GM21529 (cell line): Measurements from ENCODE around the gene CFAP107.

Experiments
- ATAC-seq: cut with Tn5 transposase; IDR thresholded peaks from one replicate; pipeline ENCODE4 v1.9.1; 2021; ENCODE audit not compliant: unreplicated experiment

The CFAP107 gene

DNA sequence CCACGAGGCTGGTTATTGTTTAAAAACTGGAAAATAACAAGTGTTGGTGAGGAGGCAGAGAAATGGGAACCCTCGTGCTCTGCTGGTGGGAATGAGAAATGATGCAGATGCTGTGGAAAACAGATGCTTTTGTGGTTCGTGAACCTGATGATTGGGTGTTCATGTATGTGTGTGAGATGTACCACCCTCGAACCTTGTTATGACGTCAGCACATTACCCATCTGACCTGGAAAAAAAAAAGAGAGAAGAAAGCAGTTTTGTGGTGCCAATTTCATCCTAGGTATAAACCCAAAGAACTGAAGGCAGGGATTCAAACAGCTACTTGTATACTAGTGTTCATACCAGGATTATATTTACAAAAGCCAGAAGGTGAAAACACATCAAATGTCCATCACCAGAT lies 6.4 kb upstream of the CFAP107 start:
- ATAC-seq = no peak

DNA sequence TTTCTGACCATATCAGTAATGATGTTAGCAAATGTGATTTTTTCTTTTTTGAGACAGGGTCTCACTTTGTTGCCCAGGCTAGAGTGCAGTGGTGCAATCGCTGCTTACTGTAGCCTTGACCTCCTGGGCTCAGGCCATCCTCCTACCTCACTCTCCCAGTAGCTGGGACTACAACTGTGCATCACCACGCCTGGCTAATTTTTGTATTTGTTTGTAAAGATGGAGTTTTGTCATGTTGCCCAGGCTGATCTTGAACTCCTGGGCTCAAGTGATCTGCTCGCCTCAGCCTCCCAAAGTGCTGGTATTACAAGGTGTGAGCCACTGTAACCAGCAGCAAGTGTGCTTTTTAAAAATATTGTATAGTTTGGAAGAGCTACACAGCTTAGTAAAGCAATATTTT lies 4.1 kb upstream of the CFAP107 start:
- ATAC-seq = no peak

- ATAC-seq = no peak
These were observed 641 bp upstream of the CFAP107 start for GRCh38 chr1:12745126-12745991.

GRCh38 chr1:12748778-12749355 lies 2.9 kb downstream of the CFAP107 start:
- ATAC-seq = no peak

GRCh38 chr1:12754738-12755137 lies 8.7 kb downstream of the CFAP107 start:
- ATAC-seq = no peak

GRCh38 chr1:12756273-12756672 lies 10.3 kb downstream of the CFAP107 start:
- no peak for ATAC-seq

GRCh38 chr1:12756768-12757413 lies 10.9 kb downstream of the CFAP107 start:
- no peak for ATAC-seq

DNA sequence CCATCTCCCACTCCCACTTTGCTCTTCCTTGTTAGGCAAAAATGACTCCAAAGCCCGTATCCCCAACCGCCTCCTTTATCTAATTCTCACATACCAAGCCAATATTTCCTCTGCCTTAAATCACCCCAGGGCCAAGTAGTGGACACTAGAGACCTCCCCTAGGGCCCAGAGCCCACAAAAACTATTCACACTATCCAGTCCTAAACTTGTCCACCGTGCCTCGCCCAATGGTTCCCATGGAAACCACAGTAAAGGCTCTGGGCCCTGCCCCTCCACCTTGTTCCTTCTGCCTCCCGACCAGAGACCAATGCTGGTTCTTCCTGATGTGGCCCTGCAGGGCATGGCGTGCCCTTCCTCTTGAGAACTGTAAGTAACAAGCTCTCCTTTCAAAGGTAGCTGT lies 11.8 kb downstream of the CFAP107 start:
- ATAC-seq = no peak

DNA sequence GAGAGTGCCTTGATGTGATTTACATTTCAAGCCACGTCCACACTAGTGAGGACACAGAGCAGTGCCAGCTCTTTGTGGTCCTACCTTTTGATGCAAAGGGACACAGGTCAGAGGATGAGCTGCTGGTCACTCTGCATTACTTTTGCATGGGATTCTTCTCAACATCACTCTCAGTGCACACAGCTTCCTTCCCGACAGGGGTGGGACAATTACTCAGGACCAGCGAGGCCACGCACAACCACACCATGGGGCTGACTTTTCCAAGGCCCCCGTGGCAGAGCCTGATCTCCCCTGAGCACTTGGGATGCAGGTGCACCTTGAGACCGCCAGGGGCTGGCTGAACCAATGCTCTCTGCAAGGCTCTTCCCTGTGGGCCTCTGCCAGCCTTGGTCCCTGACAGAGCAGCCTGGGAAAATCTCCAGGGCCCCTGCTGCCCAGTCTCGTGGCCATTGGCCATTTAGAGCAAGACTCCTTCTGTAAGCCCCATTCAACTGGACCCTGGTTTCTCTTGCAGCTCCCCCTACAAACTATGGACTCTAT lies 14.3 kb downstream of the CFAP107 start:
- no peak for ATAC-seq

GRCh38 chr1:12761781-12762180 lies 15.8 kb downstream of the CFAP107 start:
- no peak for ATAC-seq

GRCh38 chr1:12762766-12763165 lies 16.8 kb downstream of the CFAP107 start:
- no peak for ATAC-seq

GRCh38 chr1:12763479-12763878 lies 17.5 kb downstream of the CFAP107 start:
- ATAC-seq = no peak

DNA sequence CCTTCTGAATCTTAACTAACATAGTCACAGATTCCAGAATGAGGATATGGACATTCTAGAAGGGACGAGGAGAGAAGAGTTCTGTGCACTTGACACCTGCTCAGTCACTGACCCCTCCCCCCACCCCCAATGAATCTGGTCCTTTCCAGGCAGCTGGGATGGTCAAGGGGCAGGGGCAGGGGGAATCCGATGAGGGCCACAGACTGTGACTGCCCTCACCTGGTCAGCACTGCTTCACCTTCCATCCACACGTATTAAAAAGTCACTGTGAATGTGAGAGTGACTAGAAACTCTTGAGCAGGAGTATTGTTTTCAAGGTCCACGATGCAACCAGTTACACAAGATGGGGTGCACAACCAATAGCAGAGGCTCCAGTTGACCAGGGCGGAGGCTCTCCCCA lies 18.0 kb downstream of the CFAP107 start:
- no peak for ATAC-seq

GRCh38 chr1:12769031-12769430 lies 23.0 kb downstream of the CFAP107 start:
- no peak for ATAC-seq

GRCh38 chr1:12769976-12770505 lies 24.0 kb downstream of the CFAP107 start:
- no peak for ATAC-seq

GRCh38 chr1:12770620-12771019 lies 24.6 kb downstream of the CFAP107 start:
- ATAC-seq = no peak

- no peak for ATAC-seq
These were observed 25.2 kb downstream of the CFAP107 start for GRCh38 chr1:12771186-12771585.

DNA sequence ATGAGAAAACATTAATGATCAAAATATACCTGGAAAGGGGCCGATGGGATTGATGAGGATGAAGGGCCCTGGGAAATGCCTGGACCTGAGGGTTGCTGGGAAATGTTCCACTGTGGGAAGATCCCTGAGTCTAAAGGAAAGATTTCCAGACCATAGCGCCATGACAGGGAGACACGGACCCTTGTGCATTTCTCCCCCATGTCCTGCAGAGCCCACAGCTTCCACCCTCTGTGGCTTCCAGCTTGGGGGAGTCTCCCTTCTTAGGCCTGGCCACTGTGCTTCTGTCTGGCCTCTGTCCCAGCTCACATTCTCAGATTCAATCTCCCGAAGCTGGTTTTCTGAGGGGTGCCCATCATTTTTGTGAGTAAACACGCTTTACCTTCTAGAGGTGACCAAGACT lies 26.5 kb downstream of the CFAP107 start:
- ATAC-seq = no peak

DNA sequence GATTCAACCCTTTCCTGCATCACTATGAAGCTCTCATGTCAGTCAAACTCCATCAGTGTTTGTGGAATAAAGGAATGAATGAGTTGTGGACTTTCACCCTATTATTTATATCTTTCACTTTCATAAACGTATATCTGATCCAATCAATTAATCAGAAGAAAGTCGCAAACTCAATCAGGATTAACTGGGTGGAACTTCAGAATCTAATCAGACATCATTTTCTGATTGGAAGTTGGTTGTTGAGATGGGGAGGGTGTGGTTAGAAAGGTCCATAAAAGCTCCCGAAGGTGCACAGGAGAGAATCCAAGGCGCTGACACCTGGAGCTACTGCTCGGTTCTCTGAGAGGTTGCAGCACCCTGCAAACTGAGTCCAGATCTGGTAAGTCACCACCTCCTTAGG lies 27.4 kb downstream of the CFAP107 start, which contains the start of gene PRAMEF12:
PRAMEF12 (plus strand) TSS at position 301 of the 400 bp plus-strand sequence. CDS start 1,130 bp downstream, outside the sequence.
- ATAC-seq = no peak

DNA sequence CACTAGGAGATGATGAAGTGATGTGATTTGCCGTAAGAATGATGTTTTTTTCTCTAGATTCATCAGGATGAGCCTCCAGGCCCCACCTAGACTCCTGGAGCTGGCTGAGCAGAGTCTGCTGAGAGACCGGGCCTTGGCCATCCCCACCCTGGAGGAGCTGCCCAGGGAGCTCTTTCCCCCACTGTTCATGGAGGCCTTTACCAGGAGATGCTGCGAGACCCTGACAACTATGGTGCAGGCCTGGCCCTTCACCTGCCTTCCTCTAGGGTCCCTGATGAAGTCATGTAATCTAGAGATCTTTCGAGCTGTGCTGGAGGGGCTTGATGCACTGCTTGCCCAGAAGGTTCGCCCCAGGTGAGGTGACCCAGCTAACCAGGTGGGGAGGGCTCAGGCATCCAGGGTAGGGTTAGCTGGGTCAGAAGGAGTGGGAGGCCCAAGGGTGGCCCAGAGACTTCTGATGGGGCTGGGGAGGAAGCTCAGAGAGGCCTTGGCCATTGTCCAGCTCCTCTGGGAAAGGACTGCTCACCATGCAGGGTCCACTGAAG lies 28.9 kb downstream of the CFAP107 start:
- no peak for ATAC-seq

GRCh38 chr1:12775443-12775842 lies 29.4 kb downstream of the CFAP107 start:
- no peak for ATAC-seq
